ENCODE results near the gene TBC1D2B.

GRCh38 chr15:78023081-78023665, 54.3 kb downstream of the TBC1D2B start:
- TF ChIP-seq POLR2A (IDR thresholded peaks at IDR 0.05) (no peak), CTCF (IDR thresholded peaks at IDR 0.05 in 4 of 5, conservative IDR thresholded peaks at IDR 0.05 in 1 of 5) (no peak)

Data from gastrocnemius medialis (tissue), 4 donors.